Choroid plexus epithelial cell (primary cell): ENCODE data around the gene ANTXRL.
"Not testable (repeated sequence)": the region's sequence is repeated elsewhere in the genome, so short reads cannot be mapped to it uniquely, and the experiment has no call there.

Source experiments
- DNase-seq: peaks from one replicate; pipeline ENCODE4 v3.0.0-alpha.2; 2010; ENCODE audit warnings: low read depth
- H3K4me3 ChIP-seq: 2 replicates; pipeline ENCODE4 v1.5.1; 2011; ENCODE audit warnings: low read depth, mild to moderate bottlenecking, control low read depth, low read length, moderate library complexity
- CTCF ChIP-seq: conservative IDR thresholded peaks from 2 replicates; pipeline ENCODE4 v1.5.1; 2011; ENCODE audit warnings: low read depth, mild to moderate bottlenecking, control low read depth, inconsistent platforms, low read length, moderate library complexity

The ANTXRL gene

GRCh38 chr10:46277840-46278239 is 9.0 kb upstream of the ANTXRL start:
- H3K4me3 ChIP-seq, result no peak overlapping the region
- TF ChIP-seq CTCF, result no peak
- no peak for DNase-seq

- H3K4me3 ChIP-seq, result peak overlapping the region; percentile 62
- DNase-seq, result not testable (repeated sequence)
Measured at GRCh38 chr10:46282421-46282831, 4.4 kb upstream of the ANTXRL start.

- no peak for TF ChIP-seq CTCF
- DNase-seq, result peak; percentile 84
- peak overlapping the region; percentile 62 for H3K4me3 ChIP-seq
Measured at GRCh38 chr10:46282842-46283574, 3.8 kb upstream of the ANTXRL start.

- DNase-seq, result no peak
- H3K4me3 ChIP-seq, result peak overlapping the region; percentile 72
- no peak for TF ChIP-seq CTCF
Measured at GRCh38 chr10:46283580-46284285, 3.1 kb upstream of the ANTXRL start.

GRCh38 chr10:46284286-46285229 is 2.2 kb upstream of the ANTXRL start:
- peak overlapping the region; percentile 72 for H3K4me3 ChIP-seq
- DNase-seq, result peak; percentile 52
- TF ChIP-seq CTCF, result no peak

- TF ChIP-seq CTCF, result no peak
- no peak for DNase-seq
- H3K4me3 ChIP-seq, result peak overlapping the region; percentile 72
Measured at GRCh38 chr10:46285300-46285699, 1.5 kb upstream of the ANTXRL start.
